ENCODE measurements around the gene GIMD1.

GRCh38 chr4:106315476-106315967, 53.1 kb downstream of the GIMD1 start:
- TF ChIP-seq POLR2AphosphoS5 (IDR thresholded peaks at IDR 0.05) (no peak), CTCF (IDR thresholded peaks at IDR 0.05) (no peak), POLR2A (IDR thresholded peaks at IDR 0.05) (no peak)
